Measurements from ENCODE around the gene NLK. TPM values are rescaled to one million over a fixed set of nuclear protein-coding genes. Genes with fewer than 3 reads are reported as not detected.

NLK gene
- total RNA-seq, 1 experiment from 2014 or later = 14.9 TPM

- intact Hi-C loops (cut with micrococcal nuclease) = no loop called here
- H4K20me1 ChIP-seq (ENCODE audit: low read length) = 0 out of 2 replicates have a peak, but pooled peaks cover 5% of the 10 kb centered on the region
- POLR2A ChIA-PET (ENCODE audit: unreplicated experiment) = no interaction called here
Measured at GRCh38 chr17:28086519-28086918, 44.0 kb downstream of the NLK start.

GRCh38 chr17:28087743-28088142, 45.3 kb downstream of the NLK start:
- Histone ChIP-seq H3K27ac (ENCODE audit: low read length) (no peak overlapping the region), H3K9ac (ENCODE audit: low read length) (no peak overlapping the region), H3K27me3 (ENCODE audit: low read length) (no peaks in the 10 kb centered on the region), H3K79me2 (ENCODE audit: low read length) (peaks cover 73% of the 10 kb centered on the region), H2AFZ (ENCODE audit: low read length) (no peak overlapping the region), H3K9me2 (replicated peaks; ENCODE audit: low read length) (no peaks in the 10 kb centered on the region), H3K9me3 (ENCODE audit: low read length) (no peaks in the 10 kb centered on the region), H3F3A (ENCODE audit: low read length, unreplicated experiment) (no peaks in the 10 kb centered on the region), H3K36me3 (ENCODE audit: low read depth, low read length) (no peaks in the 10 kb centered on the region), H3K4me3 (ENCODE audit: low read length) (no peak overlapping the region), H4K20me1 (ENCODE audit: low read length) (0 out of 2 replicates have a peak, but pooled peaks cover 5% of the 10 kb centered on the region), H3K4me2 (ENCODE audit: low read length) (no peak overlapping the region), H3K4me1 (ENCODE audit: insufficient read depth, low read length) (peaks cover 4% of the 10 kb centered on the region; the same call in 1 of the 2 replicates)
- CTCF ChIA-PET = no interaction called here
- no TSS peak for BruUV-seq (replicated peaks)
- ATAC-seq (no peak), DNase-seq (no peak)
- POLR2A ChIA-PET (ENCODE audit: unreplicated experiment) = no interaction called here
- intact Hi-C loops (cut with micrococcal nuclease) = no loop called here
- TF ChIP-seq EZH2 (IDR thresholded peaks at IDR 0.05; ENCODE audit: low read length, unreplicated experiment) (no peak), EZH2phosphoT487 (IDR thresholded peaks at IDR 0.05; ENCODE audit: borderline replicate concordance, low read length) (no peak), CTCF (conservative IDR thresholded peaks at IDR 0.05; ENCODE audit: low read depth, low read length) (no peak)

More at GRCh38 chr17:28086519-28086918, 44.0 kb downstream of the NLK start:
- Histone ChIP-seq H3K4me3 (ENCODE audit: low read length) (no peak overlapping the region), H3K4me2 (ENCODE audit: low read length) (no peak overlapping the region), H3K27ac (ENCODE audit: low read length) (no peak overlapping the region), H3K9me3 (ENCODE audit: low read length) (no peaks in the 10 kb centered on the region), H3K36me3 (ENCODE audit: low read depth, low read length) (no peaks in the 10 kb centered on the region), H2AFZ (ENCODE audit: low read length) (no peak overlapping the region), H3K9ac (ENCODE audit: low read length) (no peak overlapping the region), H3F3A (ENCODE audit: low read length, unreplicated experiment) (no peaks in the 10 kb centered on the region), H3K27me3 (ENCODE audit: low read length) (no peaks in the 10 kb centered on the region), H3K4me1 (ENCODE audit: insufficient read depth, low read length) (peaks cover 4% of the 10 kb centered on the region; the same call in 1 of the 2 replicates), H3K9me2 (replicated peaks; ENCODE audit: low read length) (no peaks in the 10 kb centered on the region), H3K79me2 (ENCODE audit: low read length) (peaks cover 76% of the 10 kb centered on the region)
- BruUV-seq (replicated peaks) = no TSS peak
- ATAC-seq (peak; percentile 83), DNase-seq (peak; percentile 68)
- TF ChIP-seq CTCF (conservative IDR thresholded peaks at IDR 0.05; ENCODE audit: low read depth, low read length) = no peak
- no peak for TF ChIP-seq EZH2 (IDR thresholded peaks at IDR 0.05; ENCODE audit: low read length, unreplicated experiment)
- no peak for TF ChIP-seq EZH2phosphoT487 (IDR thresholded peaks at IDR 0.05; ENCODE audit: borderline replicate concordance, low read length)
- CTCF ChIA-PET = no interaction called here

- Histone ChIP-seq H3K27ac (ENCODE audit: low read length) (no peak overlapping the region), H3K4me2 (ENCODE audit: low read length) (no peak overlapping the region), H2AFZ (ENCODE audit: low read length) (no peak overlapping the region), H3K9me3 (ENCODE audit: low read length) (no peaks in the 10 kb centered on the region), H3K9me2 (replicated peaks; ENCODE audit: low read length) (no peaks in the 10 kb centered on the region), H4K20me1 (ENCODE audit: low read length) (0 out of 2 replicates have a peak, but pooled peaks cover 5% of the 10 kb centered on the region), H3K36me3 (ENCODE audit: low read depth, low read length) (no peaks in the 10 kb centered on the region), H3K4me3 (ENCODE audit: low read length) (no peak overlapping the region), H3K4me1 (ENCODE audit: insufficient read depth, low read length) (peaks cover 4% of the 10 kb centered on the region; the same call in 1 of the 2 replicates), H3K9ac (ENCODE audit: low read length) (no peak overlapping the region), H3F3A (ENCODE audit: low read length, unreplicated experiment) (no peaks in the 10 kb centered on the region), H3K79me2 (ENCODE audit: low read length) (peaks cover 63% of the 10 kb centered on the region), H3K27me3 (ENCODE audit: low read length) (no peaks in the 10 kb centered on the region)
- no TSS peak for BruUV-seq (replicated peaks)
- ChIA-PET CTCF (no interaction called here), POLR2A (ENCODE audit: unreplicated experiment) (no interaction called here)
- ATAC-seq = no peak
- no peak for DNase-seq
- TF ChIP-seq CTCF (conservative IDR thresholded peaks at IDR 0.05; ENCODE audit: low read depth, low read length) = no peak
- TF ChIP-seq EZH2 (IDR thresholded peaks at IDR 0.05; ENCODE audit: low read length, unreplicated experiment) = no peak
- no peak for TF ChIP-seq EZH2phosphoT487 (IDR thresholded peaks at IDR 0.05; ENCODE audit: borderline replicate concordance, low read length)
- intact Hi-C loops (cut with micrococcal nuclease) = no loop called here
Measured at GRCh38 chr17:28090551-28090950, 48.1 kb downstream of the NLK start.
